ENCODE measurements around the gene PRSS33. TPM values are rescaled to one million over a fixed set of nuclear protein-coding genes. Genes with fewer than 3 reads are reported as not detected.

PRSS33 gene
- total and polyA plus RNA-seq, 2 of the 8 experiments (the other 6 are each of a cell fraction or from before 2014, with no cell fraction given), result 0.09 TPM; not detected in 1

DNA sequence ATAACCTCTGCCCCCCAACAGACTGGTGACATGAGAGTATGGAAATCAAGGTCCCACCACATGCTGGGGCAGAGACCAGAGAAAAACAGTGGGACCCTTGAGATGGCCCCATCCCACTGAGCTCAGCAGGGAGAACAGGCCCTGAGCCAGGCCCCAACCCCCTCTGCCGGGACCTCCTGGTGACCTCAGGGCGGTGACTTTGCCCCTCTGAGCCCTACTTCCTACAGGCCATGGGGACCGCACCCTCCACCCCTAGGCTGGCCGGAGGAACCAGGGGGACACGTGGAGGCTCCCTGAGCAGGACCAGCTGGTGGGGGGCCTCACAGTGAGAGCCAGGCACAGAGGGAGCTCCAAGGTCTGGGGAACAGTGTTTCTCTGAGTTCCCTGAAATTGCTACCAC is 48.7 kb downstream of the PRSS33 start:
- H3K9ac ChIP-seq (replicated peaks in 1 of 4; ENCODE audit: extremely low read depth in 1 of 4, low read depth in 3 of 4, low read length in 3 of 4), result no peak overlapping the region
- no peak overlapping the region for H2AK5ac ChIP-seq (ENCODE audit: low read depth, low read length)
- ChIA-PET CTCF (ENCODE audit: partially characterized antibody) (interaction anchor here (0.6 to 1.3 kb wide), 2 partner anchors 12 to 57 kb away, joined by 4 read pairs; no protein-coding TSS in a partner anchor), POLR2A (ENCODE audit: partially characterized antibody) (interaction anchor here (0.9 to 8.0 kb wide), 6 partner anchors 8 to 35 kb away, joined by 3 to 96 read pairs (median 4); partner anchors contain the start of gene SRRM2)
- no peaks in the 10 kb centered on the region for H3K36me3 ChIP-seq (ENCODE audit: control insufficient read depth in 2 of 4, insufficient read depth in 4 of 4, low read length in 3 of 4)
- no peak overlapping the region for H3K4me2 ChIP-seq (ENCODE audit: insufficient read depth in 1 of 2, low read depth in 2 of 2, low read length in 2 of 2)
- H2BK5ac ChIP-seq (ENCODE audit: low read depth, low read length), result no peak overlapping the region
- H2BK120ac ChIP-seq (replicated peaks; ENCODE audit: low read depth, low read length), result no peak overlapping the region
- H3K4ac ChIP-seq (replicated peaks; ENCODE audit: insufficient read length, low read depth, low read length), result no peak overlapping the region
- H4K8ac ChIP-seq (ENCODE audit: extremely low read depth, insufficient read depth, low read length), result no peak overlapping the region
- H3K9me3 ChIP-seq (ENCODE audit: insufficient read depth in 2 of 2, low read depth in 1 of 2, low read length in 1 of 2), result no peaks in the 10 kb centered on the region
- no peak overlapping the region for H2BK15ac ChIP-seq (ENCODE audit: low read length)
- no peak overlapping the region for H2AFZ ChIP-seq (ENCODE audit: low read length)
- no peak overlapping the region for H2BK12ac ChIP-seq (ENCODE audit: low read depth, low read length)
- no peak overlapping the region for H3K18ac ChIP-seq (ENCODE audit: extremely low read depth, low read length)
- no peak for DNase-seq (ENCODE audit: low read depth in 1 of 2, low spot score in 2 of 2)
- H3K79me2 ChIP-seq (ENCODE audit: control insufficient read depth in 1 of 2, insufficient read depth in 2 of 2, low read length in 2 of 2), result no peaks in the 10 kb centered on the region
- H3K23me2 ChIP-seq (ENCODE audit: low read depth, low read length), result no peaks in the 10 kb centered on the region
- H3K4me3 ChIP-seq (ENCODE audit: extremely low read depth in 1 of 4, insufficient read depth in 2 of 4, low read depth in 3 of 4, low read length in 4 of 4), result no peak overlapping the region
- WGBS, 2 experiments (ENCODE audit: extremely low coverage in 1 of 2, insufficient coverage in 1 of 2, insufficient read length in 1 of 2, insufficient replicate concordance in 2 of 2, low coverage in 1 of 2, low lambda C conversion rate in 2 of 2, missing lambda C conversion rate in 1 of 2), result 93% methylated on average over 5 of the region's 5 CpGs; no CpG with 5 or more reads in 1 of the 2 experiments
- H3K4me1 ChIP-seq (replicated peaks in 1 of 4; ENCODE audit: control insufficient read depth in 3 of 4, insufficient read depth in 4 of 4, low read length in 3 of 4), result peaks cover 0 to 3% (median 0%) of the 10 kb centered on the region in 4 experiments; a peak in 4 of 7 replicates
- no peak overlapping the region for H3K27ac ChIP-seq (ENCODE audit: low read depth, low read length)
- H4K5ac ChIP-seq (ENCODE audit: insufficient read length, low read depth, low read length), result no peak overlapping the region
- no peak overlapping the region for H3K23ac ChIP-seq (ENCODE audit: insufficient read length)
- no peak overlapping the region for H3K14ac ChIP-seq (ENCODE audit: insufficient read length)
- H3K27me3 ChIP-seq (replicated peaks in 1 of 4; ENCODE audit: control insufficient read depth in 3 of 4, extremely low read depth in 1 of 4, insufficient read depth in 3 of 4, low read length in 3 of 4), result no peaks in the 10 kb centered on the region
- FAIRE-seq, result no peak
- H4K91ac ChIP-seq (replicated peaks; ENCODE audit: insufficient read length, low read length), result no peak overlapping the region
- H2BK20ac ChIP-seq (ENCODE audit: low read length), result no peak overlapping the region
- H3K79me1 ChIP-seq (ENCODE audit: low read depth, low read length), result no peaks in the 10 kb centered on the region
- no peak overlapping the region for H3K56ac ChIP-seq (replicated peaks; ENCODE audit: insufficient read length, low read depth, low read length)
- peaks cover 0 to 1% of the 10 kb centered on the region in 2 experiments for H4K20me1 ChIP-seq (replicated peaks in 1 of 2; ENCODE audit: control insufficient read depth in 1 of 2, insufficient read depth in 2 of 2, low read length in 2 of 2)
- TF ChIP-seq CTCF (IDR thresholded peaks at IDR 0.05; ENCODE audit: control extremely low read depth in 1 of 3, insufficient read depth in 1 of 3, low read depth in 1 of 3, low read length in 3 of 3) (no peak), JUN (IDR thresholded peaks at IDR 0.05; ENCODE audit: low read depth, low read length) (no peak), SAP30 (IDR thresholded peaks at IDR 0.05; ENCODE audit: insufficient read depth, insufficient replicate concordance, low read length) (no peak), CHD2 (IDR thresholded peaks at IDR 0.05; ENCODE audit: low read length) (no peak), MAFK (IDR thresholded peaks at IDR 0.05; ENCODE audit: low read depth, low read length) (no peak), NRF1 (IDR thresholded peaks at IDR 0.05; ENCODE audit: low read depth, low read length) (no peak), CREB1 (IDR thresholded peaks at IDR 0.05) (no peak), SP1 (IDR thresholded peaks at IDR 0.05; ENCODE audit: low read depth, low read length) (no peak), POU5F1 (IDR thresholded peaks at IDR 0.05; ENCODE audit: low read depth, low read length) (no peak), RBBP5 (IDR thresholded peaks at IDR 0.05; ENCODE audit: borderline replicate concordance, low read depth, low read length) (no peak), CBX5 (IDR thresholded peaks at IDR 0.05; ENCODE audit: low read depth, low read length) (no peak), ZNF274 (IDR thresholded peaks at IDR 0.05; ENCODE audit: borderline replicate concordance, extremely low read depth, low read length) (no peak), BACH1 (IDR thresholded peaks at IDR 0.05; ENCODE audit: low read length) (no peak)
